Stimulated activated CD8-positive, alpha-beta memory T cell treated with anti-CD3 and anti-CD28 coated beads, Interleukin-4, amount 100 ng/mL, for 4 hours (primary cell): ENCODE results near the gene EPHA1.

Experiments used
- DNase-seq, 2 donors: peaks; one replicate each; pipeline ENCODE4 v3.0.0-alpha.2; 2020; ENCODE audit warnings: low read depth in 2 of 2, low spot score in 1 of 2

The EPHA1 gene

DNA sequence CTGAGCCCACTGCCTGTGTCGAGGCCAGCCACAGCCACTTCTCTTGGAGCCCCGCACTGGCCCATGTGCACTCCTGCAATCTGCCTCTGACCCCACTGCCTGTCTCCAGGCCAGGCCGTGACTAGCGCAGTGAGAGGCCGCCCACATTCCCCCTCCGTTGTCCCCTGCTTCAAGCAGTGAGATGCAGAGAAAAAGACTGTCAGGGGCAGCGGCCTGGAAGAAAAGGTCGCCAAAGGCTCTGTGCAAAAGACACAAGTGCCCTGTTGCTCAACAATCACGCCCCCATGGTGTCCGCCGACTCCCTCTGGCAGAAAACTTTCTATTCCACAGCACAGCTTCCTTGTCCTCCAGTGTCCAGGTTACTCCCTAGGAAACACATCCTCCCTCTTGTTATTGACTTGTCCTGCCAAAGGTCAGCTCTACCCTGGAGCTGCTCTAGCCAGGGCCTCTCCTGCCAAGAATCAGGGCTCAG, 56.1 kb downstream of the EPHA1 start:
- DNase-seq = no peak

DNA sequence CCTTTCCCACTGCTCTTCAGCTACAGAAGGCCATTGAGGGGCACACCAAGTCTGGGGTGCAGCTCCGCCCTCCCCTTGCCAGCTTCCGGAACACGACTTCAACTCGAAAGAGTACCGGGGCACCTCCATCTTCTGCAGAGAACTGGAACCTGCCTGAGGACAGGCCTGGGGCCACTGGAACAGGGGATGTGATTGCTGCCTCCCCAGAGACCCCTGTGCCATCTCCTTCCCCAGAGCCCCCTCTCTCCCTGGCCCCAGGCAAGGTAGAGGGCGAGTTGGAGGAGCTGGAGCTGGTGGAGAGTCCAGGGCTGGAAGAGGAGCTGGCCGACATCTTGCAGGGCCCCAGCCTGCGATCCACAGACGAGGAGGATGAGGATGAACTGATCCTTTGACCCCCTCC, 57.1 kb downstream of the EPHA1 start:
- DNase-seq = no peak

DNA sequence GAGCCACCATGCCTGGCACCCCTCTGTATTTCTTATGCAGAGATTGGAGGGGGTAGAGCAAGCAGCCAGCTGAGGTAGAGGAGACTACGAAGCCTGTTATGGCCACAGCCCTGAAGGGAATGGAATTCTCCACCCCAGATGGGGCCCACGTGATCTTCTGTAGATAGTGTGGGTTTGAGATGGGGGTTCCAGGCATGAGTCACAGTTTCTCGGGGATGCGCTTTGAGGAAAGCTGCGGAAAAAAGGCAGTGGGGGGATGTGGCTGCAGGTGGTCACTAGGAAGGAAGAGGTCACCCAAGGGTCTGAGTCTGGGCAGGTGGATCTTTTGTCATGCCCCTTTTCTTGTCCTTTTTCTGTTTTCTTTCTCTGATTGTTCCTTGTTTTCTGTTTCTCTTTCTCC, 57.6 kb downstream of the EPHA1 start:
- DNase-seq = no peak

DNA sequence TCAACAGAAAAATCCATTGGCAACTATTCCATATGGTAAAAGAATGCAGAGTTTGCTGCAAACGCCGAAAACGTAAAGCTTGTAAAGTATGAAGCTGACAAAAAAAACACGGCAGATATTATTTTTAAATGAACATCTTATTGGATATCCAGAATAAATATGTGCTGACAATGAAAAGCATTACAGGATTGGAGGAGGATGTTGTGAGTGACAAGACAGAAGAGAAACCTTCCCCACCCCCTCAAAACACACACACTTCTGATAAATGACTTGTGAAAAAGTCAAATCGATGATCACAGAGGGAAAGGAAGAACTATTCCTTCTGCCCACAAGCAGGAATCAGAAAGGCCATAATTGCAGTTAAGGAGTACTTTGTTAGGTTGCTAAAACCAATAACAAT, 60.7 kb downstream of the EPHA1 start:
- no peak for DNase-seq

DNA sequence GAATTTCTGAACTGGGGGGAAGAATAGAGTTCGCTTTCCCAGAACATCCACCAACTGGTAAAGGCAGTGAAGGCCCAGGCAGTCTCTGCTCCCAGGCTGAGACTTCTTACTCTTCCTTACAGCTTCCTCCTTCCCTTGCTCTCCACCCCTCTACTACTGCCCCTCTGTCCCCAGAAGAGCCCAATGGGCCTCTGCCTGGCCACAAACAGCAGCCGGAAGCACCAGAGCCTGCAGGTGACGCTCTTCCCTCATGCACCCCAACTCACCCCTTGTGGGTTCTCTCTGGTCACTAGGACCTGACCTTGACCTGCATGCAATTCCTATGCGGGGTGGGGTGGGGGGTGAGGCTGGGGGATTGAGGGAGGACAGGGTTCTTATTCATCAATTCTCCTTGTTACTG, 62.6 kb downstream of the EPHA1 start:
- DNase-seq = no peak

DNA sequence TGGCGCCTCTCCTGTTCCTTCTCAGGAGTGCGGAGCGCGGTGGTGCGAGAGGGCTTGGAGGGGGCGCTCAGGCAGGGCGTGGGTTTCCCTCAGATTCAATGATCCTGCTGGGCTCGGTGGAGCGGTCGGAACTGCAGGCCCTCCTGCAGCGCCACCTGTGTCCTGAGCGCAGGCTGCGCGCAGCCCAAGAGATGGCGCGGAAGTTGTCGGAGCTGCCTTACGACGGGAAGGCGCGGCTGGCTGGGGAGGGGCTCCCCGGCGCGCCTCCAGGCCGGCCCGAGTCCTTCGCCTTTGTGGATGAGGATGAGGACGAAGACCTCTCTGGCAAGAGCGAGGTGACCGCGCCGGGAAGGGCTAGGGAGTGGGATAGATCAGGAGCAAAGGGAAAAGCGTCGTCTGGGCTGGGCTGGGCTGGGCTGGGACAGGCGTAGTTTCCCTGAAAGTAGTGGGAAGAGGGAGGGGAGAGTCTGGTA, 63.2 kb downstream of the EPHA1 start:
- peak; percentile 29 to 30 for DNase-seq

DNA sequence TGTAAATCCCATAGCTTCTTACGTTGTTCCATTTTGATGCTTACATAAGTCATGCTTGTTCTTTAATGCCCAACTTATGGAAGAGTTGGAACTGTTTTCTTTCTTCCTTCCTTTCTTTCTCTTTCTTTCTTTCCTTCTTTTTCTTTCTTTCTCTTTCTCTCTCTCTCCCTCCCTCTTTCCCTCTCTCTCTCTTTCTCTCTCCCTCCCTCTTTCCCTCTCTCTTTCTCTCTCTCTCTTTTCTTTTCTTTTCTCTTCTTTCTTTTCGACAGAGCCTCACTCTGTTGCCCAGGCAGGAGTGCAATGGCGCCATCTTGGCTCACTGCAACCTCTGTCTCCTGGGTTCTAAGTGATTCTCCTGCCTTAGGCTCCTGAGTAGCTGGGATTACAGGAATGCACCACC, 65.1 kb downstream of the EPHA1 start:
- DNase-seq = no peak

DNA sequence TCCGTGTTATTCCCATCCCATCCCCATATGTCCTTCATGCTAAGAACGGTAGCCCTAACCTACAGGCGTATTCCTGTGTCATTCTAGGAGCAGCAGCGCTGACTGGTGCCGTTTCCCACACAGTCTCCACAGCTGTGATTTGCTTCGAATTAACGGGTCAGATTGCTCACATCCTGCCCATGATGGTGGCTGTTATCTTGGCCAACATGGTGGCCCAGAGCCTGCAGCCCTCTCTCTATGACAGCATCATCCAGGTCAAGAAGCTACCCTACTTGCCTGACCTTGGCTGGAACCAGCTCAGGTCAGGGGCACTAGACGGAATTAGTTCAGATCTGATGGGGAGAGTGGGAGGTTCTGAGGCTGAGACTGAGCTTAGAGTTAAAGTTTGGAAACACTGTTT, 66.8 kb downstream of the EPHA1 start:
- no peak for DNase-seq
